ENCODE results near the gene ACOT7. TPM values are rescaled to one million over a fixed set of nuclear protein-coding genes. Genes with fewer than 3 reads are reported as not detected.

ACOT7 gene
- total RNA-seq, 1 donor from 2014 or later: 12.7 TPM

DNA sequence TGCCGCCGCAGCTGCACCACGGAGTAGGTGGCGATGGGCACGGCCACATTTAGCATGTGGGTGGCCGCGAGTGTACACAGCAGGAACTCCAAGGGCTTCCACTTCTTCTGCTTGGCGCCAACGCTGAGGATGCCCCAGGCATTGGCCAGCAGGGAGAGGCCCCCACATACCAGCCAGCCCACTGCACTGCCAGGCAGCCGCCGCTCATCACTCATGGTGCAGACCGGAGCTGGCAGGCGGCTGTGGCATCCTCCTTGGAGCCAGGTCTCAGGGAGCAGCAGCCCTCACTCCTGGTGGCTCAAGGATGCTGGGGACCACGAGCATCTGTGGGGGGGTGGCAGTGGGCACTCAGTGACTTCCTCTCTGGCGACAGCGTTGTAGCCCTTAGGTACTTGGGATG is 138.9 kb downstream of the ACOT7 start:
- ATAC-seq (ENCODE audit: low read depth) (no peak), DNase-seq (no peak)
- peaks cover 34% of the 10 kb centered on the region for H3K27me3 Mint-ChIP-seq
- H3K9me3 Mint-ChIP-seq: no peaks in the 10 kb centered on the region
- POLR2A ChIA-PET: no interaction called here
- intact Hi-C loops (cut with micrococcal nuclease): no loop called here
- H3K36me3 Mint-ChIP-seq (ENCODE audit: low read depth): no peaks in the 10 kb centered on the region
- no peak overlapping the region for H3K4me3 Mint-ChIP-seq
- no peak overlapping the region for H3K27ac Mint-ChIP-seq
- CTCF ChIA-PET: no interaction called here
- TF ChIP-seq, protein P1, sequence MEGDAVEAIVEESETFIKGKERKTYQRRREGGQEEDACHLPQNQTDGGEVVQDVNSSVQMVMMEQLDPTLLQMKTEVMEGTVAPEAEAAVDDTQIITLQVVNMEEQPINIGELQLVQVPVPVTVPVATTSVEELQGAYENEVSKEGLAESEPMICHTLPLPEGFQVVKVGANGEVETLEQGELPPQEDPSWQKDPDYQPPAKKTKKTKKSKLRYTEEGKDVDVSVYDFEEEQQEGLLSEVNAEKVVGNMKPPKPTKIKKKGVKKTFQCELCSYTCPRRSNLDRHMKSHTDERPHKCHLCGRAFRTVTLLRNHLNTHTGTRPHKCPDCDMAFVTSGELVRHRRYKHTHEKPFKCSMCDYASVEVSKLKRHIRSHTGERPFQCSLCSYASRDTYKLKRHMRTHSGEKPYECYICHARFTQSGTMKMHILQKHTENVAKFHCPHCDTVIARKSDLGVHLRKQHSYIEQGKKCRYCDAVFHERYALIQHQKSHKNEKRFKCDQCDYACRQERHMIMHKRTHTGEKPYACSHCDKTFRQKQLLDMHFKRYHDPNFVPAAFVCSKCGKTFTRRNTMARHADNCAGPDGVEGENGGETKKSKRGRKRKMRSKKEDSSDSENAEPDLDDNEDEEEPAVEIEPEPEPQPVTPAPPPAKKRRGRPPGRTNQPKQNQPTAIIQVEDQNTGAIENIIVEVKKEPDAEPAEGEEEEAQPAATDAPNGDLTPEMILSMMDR (IDR thresholded peaks at IDR 0.05): no peak
- no peaks in the 10 kb centered on the region for H3K4me1 Mint-ChIP-seq

DNA sequence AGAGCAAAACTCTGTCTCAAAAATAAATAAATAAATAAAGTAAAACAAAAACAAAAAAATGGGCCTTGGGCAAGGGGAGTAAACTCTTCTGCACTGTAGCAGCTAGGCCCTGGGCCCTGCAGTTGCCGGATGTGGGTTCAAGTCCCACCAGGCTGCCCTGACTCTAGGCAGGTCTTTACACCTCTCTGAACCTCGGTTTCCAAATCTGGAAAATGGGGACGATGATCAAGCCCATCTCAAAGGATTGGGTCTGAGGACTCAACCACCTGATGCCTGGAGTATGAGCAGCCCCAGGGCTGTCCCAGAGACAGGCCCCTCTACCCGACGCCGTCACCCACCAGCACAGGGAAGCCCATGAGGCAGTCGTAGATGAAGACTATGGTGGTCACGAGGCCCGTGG is 140.2 kb downstream of the ACOT7 start:
- Mint-ChIP-seq H3K9me3 (no peaks in the 10 kb centered on the region), H3K4me1 (no peaks in the 10 kb centered on the region), H3K27ac (no peak overlapping the region), H3K4me3 (no peak overlapping the region), H3K36me3 (ENCODE audit: low read depth) (no peaks in the 10 kb centered on the region), H3K27me3 (peaks cover 28% of the 10 kb centered on the region)
- POLR2A ChIA-PET: no interaction called here
- no peak for ATAC-seq (ENCODE audit: low read depth)
- TF ChIP-seq, protein P1 (IDR thresholded peaks at IDR 0.05): no peak
- intact Hi-C loops (cut with micrococcal nuclease): no loop called here
- CTCF ChIA-PET: no interaction called here
- DNase-seq: no peak

DNA sequence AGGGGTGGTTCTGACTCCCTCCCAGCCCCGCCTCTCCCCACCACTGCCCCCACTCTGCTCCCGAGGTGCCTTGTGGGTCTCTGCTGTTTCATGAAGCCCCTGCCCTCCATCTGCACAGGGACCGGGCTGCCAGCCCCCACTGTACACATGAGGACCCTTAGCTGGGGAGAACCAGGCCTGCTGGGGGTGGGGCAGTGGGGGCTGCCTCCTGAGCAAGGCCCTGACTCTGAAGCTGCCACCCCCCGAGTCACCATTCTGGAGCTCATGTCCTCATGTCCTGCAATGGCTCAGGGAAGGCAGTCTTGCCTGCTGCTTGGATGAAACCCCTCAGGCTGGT is 141.2 kb downstream of the ACOT7 start:
- ATAC-seq (ENCODE audit: low read depth) (no peak), DNase-seq (no peak)
- ChIA-PET POLR2A (no interaction called here), CTCF (no interaction called here)
- Mint-ChIP-seq H3K36me3 (ENCODE audit: low read depth) (no peaks in the 10 kb centered on the region), H3K4me1 (no peaks in the 10 kb centered on the region), H3K27me3 (peaks cover 32% of the 10 kb centered on the region), H3K4me3 (no peak overlapping the region), H3K27ac (no peak overlapping the region), H3K9me3 (no peaks in the 10 kb centered on the region)
- TF ChIP-seq, protein P1 (IDR thresholded peaks at IDR 0.05): no peak
- intact Hi-C loops (cut with micrococcal nuclease): no loop called here

DNA sequence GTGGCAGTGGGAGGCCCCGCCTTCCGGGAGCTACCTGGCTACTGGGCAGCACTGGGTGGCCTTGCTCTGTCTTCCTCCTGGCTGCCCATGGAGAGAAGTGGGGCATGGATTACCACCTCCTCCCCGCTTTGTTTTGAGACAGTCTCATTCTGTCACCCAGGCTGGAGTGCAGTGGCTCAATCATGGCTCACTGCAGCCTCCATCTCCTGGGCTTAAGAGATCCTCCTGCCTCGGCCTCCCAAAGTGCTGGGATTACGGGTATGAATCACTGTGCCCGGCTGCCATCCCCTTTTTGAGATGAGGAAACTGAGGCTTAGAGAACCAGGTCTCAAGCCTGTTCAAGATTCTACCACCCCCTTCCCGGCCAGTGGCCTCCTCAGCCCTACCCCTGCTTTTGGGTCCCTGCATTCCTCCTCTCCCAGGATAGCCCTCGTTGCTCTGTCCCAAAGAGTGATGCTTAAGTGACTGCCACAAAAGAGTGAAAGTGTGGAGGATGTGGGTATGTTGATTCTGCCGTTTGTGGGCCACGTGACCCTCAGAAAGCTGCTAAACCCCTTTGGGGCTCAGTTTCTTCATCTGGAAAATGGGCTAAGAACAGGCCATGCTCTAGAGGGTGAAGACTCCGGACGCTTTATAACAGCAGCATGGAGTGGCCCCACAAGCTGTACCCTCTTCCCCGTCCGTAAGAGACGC is 141.7 kb downstream of the ACOT7 start:
- no peak for DNase-seq

DNA sequence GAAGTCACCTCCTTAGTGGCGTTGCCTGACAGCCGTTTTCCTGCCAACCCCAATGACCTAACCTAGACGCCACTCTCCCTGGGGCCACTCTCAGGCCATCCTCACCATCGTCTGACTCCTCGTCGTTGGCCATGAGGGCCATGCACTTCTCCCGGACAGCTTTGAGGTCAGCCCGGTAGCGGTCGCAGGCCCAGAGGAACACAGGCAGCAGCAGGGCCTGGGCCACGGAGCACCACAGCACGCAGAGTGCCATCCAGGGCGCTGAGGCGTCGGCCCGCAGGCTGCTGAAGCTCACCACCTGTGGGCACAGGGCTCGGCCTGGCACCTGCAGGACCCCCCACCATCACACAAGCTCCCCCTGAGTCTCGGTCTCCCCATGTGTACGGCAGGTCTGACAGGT is 142.3 kb downstream of the ACOT7 start:
- ATAC-seq (ENCODE audit: low read depth): no peak
- DNase-seq: no peak
- no peaks in the 10 kb centered on the region for H3K36me3 Mint-ChIP-seq (ENCODE audit: low read depth)
- H3K4me3 Mint-ChIP-seq: no peak overlapping the region
- H3K27me3 Mint-ChIP-seq: peaks cover 40% of the 10 kb centered on the region
- peaks cover 7% of the 10 kb centered on the region for H3K4me1 Mint-ChIP-seq
- no peak overlapping the region for H3K27ac Mint-ChIP-seq
- TF ChIP-seq, protein P1 (IDR thresholded peaks at IDR 0.05): no peak
- H3K9me3 Mint-ChIP-seq: no peaks in the 10 kb centered on the region
- CTCF ChIA-PET: no interaction called here
- intact Hi-C loops (cut with micrococcal nuclease): no loop called here
- POLR2A ChIA-PET: no interaction called here

More for the DNA sequence above, 141.7 kb downstream of the ACOT7 start:
- TF ChIP-seq, protein P1 (IDR thresholded peaks at IDR 0.05): no peak
- POLR2A ChIA-PET: no interaction called here
- Mint-ChIP-seq H3K36me3 (ENCODE audit: low read depth) (no peaks in the 10 kb centered on the region), H3K4me1 (peaks cover 3% of the 10 kb centered on the region), H3K9me3 (no peaks in the 10 kb centered on the region), H3K4me3 (no peak overlapping the region), H3K27me3 (peaks cover 35% of the 10 kb centered on the region), H3K27ac (no peak overlapping the region)
- intact Hi-C loops (cut with micrococcal nuclease): no loop called here
- ATAC-seq (ENCODE audit: low read depth): no peak
- CTCF ChIA-PET: no interaction called here
